GM06990 (cell line): Measurements from ENCODE around the gene MEGF6.

ENCODE experiments used
- DNase-seq: peaks from one replicate; pipeline ENCODE4 v3.0.0-alpha.2; 2011; ENCODE audit not compliant: insufficient read length; ENCODE audit errors: extremely low read depth
- H3K27me3 ChIP-seq: replicated peaks from 2 replicates; pipeline ENCODE4 v1.6.0; 2011; ENCODE audit warnings: low read length; ENCODE audit not compliant: control insufficient read depth, insufficient read depth
- H3K36me3 ChIP-seq: 2 replicates; pipeline ENCODE4 v1.5.1; 2011; ENCODE audit warnings: low read length; ENCODE audit not compliant: control insufficient read depth, insufficient read depth
- H3K4me3 ChIP-seq: replicated peaks from 2 replicates; pipeline ENCODE4 v1.5.1; 2011; ENCODE audit warnings: low read depth, mild to moderate bottlenecking, control low read depth, low read length
- CTCF ChIP-seq: IDR thresholded peaks from 2 replicates; pipeline ENCODE4 v1.5.1; 2011; ENCODE audit warnings: low read length, control low read depth, mild to moderate bottlenecking, inconsistent platforms; ENCODE audit not compliant: insufficient read depth, poor library complexity, severe bottlenecking

MEGF6 gene

DNA sequence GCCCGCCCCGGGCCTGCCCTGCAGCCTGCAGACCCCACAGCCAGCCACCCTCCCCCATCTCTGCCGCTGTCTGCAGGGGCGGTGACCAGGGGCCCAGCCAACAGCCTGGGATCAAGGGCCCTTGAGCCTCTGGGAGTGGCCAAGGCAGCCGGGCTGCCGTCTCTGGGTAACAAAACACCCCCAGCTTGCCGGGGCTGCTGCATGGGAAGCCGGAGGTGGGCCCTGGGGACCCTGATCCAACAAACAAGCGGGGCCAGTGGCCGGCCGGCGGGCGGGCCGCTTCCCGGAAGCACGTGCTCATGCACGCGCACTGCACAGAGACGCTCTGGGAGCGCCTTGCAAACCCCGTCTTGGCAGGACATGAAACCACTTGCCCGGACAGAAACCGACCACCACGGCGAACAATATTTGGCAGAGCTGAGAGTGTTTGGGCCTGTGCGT is 13.2 kb downstream of the MEGF6 start:
- no peaks in the 10 kb centered on the region; the same call in 1 of the 2 replicates for H3K27me3 ChIP-seq
- DNase-seq, result no peak
- no peaks in the 10 kb centered on the region for H3K36me3 ChIP-seq
- TF ChIP-seq CTCF, result no peak
- no peak overlapping the region for H3K4me3 ChIP-seq

DNA sequence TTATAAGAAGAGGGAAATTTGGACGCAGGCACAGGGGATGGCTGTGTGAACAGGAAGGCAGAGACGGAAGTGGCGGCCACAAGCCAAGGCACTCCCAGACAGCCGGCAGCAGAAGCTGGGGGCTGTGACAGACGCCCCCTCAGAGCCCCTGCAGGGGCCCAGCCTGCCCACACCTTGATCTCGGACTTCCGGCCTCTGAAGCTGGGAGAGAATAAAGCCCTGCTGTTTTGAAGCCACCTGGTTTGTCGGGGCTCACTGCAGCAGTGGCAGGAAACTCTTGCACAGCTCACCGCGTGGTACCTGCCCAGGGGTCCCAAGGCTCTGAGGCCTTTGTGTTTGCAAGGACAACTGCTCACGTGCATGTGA is 13.7 kb downstream of the MEGF6 start:
- Histone ChIP-seq H3K27me3 (no peaks in the 10 kb centered on the region; the same call in 1 of the 2 replicates), H3K36me3 (no peaks in the 10 kb centered on the region), H3K4me3 (no peak overlapping the region)
- TF ChIP-seq CTCF, result no peak
- DNase-seq, result peak; percentile 27

DNA sequence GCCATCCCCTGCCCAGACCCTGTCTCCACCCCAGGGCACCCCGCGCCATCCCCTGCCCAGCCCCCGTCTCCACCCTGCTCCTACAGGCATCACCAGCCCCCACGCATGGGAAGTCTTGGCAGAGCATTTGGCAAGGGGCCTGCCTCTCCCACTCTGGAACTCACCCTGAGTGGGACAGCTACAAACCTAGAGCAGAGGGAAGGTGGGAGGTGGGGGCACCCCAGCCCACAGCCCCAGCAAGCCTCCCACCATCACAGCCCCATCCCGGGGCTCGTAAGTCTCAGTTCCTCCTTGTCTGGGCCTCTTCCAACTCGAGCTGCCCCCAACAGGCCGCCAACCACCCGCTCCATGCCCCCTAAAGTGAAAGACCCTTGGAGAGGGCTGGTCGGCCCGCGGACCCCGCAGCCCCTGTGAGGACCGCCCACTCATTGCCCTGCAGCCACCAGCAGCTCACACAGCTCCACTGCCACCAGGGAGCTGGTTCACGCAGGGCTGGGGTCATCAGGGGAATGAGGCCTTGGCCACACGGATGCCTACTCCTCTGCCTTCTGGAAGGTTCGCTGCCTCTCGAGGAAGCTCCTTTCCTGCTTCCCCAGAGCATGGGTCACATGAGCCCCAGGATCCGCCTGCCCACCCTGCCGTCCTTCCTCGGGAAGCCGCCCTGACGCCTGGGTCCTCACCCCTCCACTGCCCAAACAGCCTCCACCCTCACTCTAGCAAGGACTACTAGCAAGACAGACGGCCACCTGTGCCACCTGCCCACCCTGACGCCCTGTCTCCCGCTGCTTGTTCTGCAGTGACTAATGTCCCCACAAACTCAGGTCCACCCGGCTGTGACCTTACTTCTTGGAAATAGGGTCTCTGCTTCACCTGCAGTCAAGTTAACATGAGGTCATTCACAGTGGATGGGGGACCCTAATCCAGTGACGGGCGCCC is 14.4 kb downstream of the MEGF6 start:
- Histone ChIP-seq H3K4me3 (no peak overlapping the region), H3K27me3 (no peaks in the 10 kb centered on the region; the same call in 1 of the 2 replicates), H3K36me3 (no peaks in the 10 kb centered on the region)
- no peak for DNase-seq
- no peak for TF ChIP-seq CTCF

GRCh38 chr1:3595949-3596348 is 15.4 kb downstream of the MEGF6 start:
- DNase-seq, result no peak
- H3K27me3 ChIP-seq, result no peaks in the 10 kb centered on the region; the same call in 1 of the 2 replicates
- no peak overlapping the region for H3K4me3 ChIP-seq
- TF ChIP-seq CTCF, result no peak
- no peaks in the 10 kb centered on the region for H3K36me3 ChIP-seq

GRCh38 chr1:3594706-3595377 is 16.5 kb downstream of the MEGF6 start:
- Histone ChIP-seq H3K27me3 (no peaks in the 10 kb centered on the region; the same call in 1 of the 2 replicates), H3K4me3 (no peak overlapping the region), H3K36me3 (no peaks in the 10 kb centered on the region)
- no peak for DNase-seq
- no peak for TF ChIP-seq CTCF
